A673 (cell line): ENCODE data around the gene MYRIP. TPM values are rescaled to one million over a fixed set of nuclear protein-coding genes. Genes with fewer than 3 reads are reported as not detected.

Source experiments
- BruUV-seq: library from RNA; stranded (reverse); fragments of 400-500 nt; replicated peaks from 2 replicates; lab custom pipeline; 2021; lab: Mats Ljungman, UMichigan
- CTCF ChIA-PET: fragments of 300-600 bp; sonication (Branson Sonifier 250); formaldehyde crosslinking; loops from one replicate; lab custom pipeline; 2022; ENCODE audit warnings: antibody characterized with exemption; lab: Charles Lee
- POLR2A ChIA-PET: fragments of 300-600 bp; sonication (Branson Sonifier 250); formaldehyde crosslinking; loops from one replicate; lab custom pipeline; 2022; ENCODE audit warnings: antibody characterized with exemption; ENCODE audit not compliant: low non-redundant PET; lab: Charles Lee
- DNase-seq: peaks from one replicate; pipeline ENCODE4 v3.0.0-alpha.2; 2015; ENCODE audit warnings: low spot score
- H3K27ac ChIP-seq: fragments of 200-600 bp; sonication (generic); 2 replicates; pipeline ENCODE4 v1.5.1; 2016; ENCODE audit warnings: mixed run types, low read depth, mild to moderate bottlenecking, mixed read lengths, antibody characterized with exemption, low read length; ENCODE audit not compliant: poor library complexity, severe bottlenecking
- H3K27me3 ChIP-seq: fragments of 200-600 bp; sonication (generic); replicated peaks from 2 replicates; pipeline ENCODE4 v1.6.1; 2017; ENCODE audit warnings: mixed run types, low read depth, mild to moderate bottlenecking, mixed read lengths, antibody characterized with exemption, low read length; ENCODE audit not compliant: insufficient read depth, poor library complexity
- H3K36me3 ChIP-seq: fragments of 200-600 bp; sonication (generic); 2 replicates; pipeline ENCODE4 v1.6.1; 2016; ENCODE audit warnings: mixed run types, mild to moderate bottlenecking, mixed read lengths, antibody characterized with exemption, low read length; ENCODE audit not compliant: insufficient read depth, poor library complexity, severe bottlenecking
- H3K4me1 ChIP-seq: fragments of 200-600 bp; sonication (generic); 2 replicates; pipeline ENCODE4 v1.6.1; 2017; ENCODE audit warnings: mixed run types, mild to moderate bottlenecking, mixed read lengths, antibody characterized with exemption, low read length; ENCODE audit not compliant: insufficient read depth, poor library complexity, severe bottlenecking
- H3K4me3 ChIP-seq: fragments of 200-600 bp; sonication (generic); 2 replicates; pipeline ENCODE4 v1.5.1; 2016; ENCODE audit warnings: low read depth, mixed run types, mild to moderate bottlenecking, mixed read lengths, low read length; ENCODE audit not compliant: poor library complexity, severe bottlenecking
- H3K9me3 ChIP-seq: fragments of 200-600 bp; sonication (generic); 2 replicates; pipeline ENCODE4 v1.6.1; 2016; ENCODE audit warnings: mixed run types, low read depth, mild to moderate bottlenecking, mixed read lengths, antibody characterized with exemption, low read length; ENCODE audit not compliant: poor library complexity, severe bottlenecking
- CTCF ChIP-seq: fragments of 300-800, 200-600 bp; sonication (generic); conservative IDR thresholded peaks from 2 replicates; pipeline ENCODE4 v1.5.1; 2017; ENCODE audit warnings: low read depth, mild to moderate bottlenecking, antibody characterized with exemption, low read length, moderate library complexity, mixed read lengths
- EZH2 ChIP-seq: fragments of 200-600 bp; sonication (generic); IDR thresholded peaks from 2 replicates; pipeline ENCODE4 v1.6.1; 2017; ENCODE audit warnings: borderline replicate concordance, low read depth, mild to moderate bottlenecking, mixed read lengths, antibody characterized with exemption, low read length; ENCODE audit not compliant: poor library complexity, severe bottlenecking
- intact Hi-C: fragments of 100-400 bp; cut with micrococcal nuclease; formaldehyde crosslinking; loops from one replicate; pipeline ENCODE4 v1.10.0; 2022; ENCODE audit not compliant: unreplicated experiment
- total RNA-seq: library from RNA; stranded (reverse); gene quantifications from 2 replicates; pipeline ENCODE4 v1.2.3, GENCODE V29; 2021

MYRIP gene
- total RNA-seq, 1 experiment from 2014 or later, result not detected

- Histone ChIP-seq H3K36me3 (no peaks in the 10 kb centered on the region), H3K4me1 (no peaks in the 10 kb centered on the region), H3K9me3 (no peaks in the 10 kb centered on the region), H3K27me3 (no peaks in the 10 kb centered on the region), H3K4me3 (no peak overlapping the region), H3K27ac (no peak overlapping the region)
- no TSS peak for BruUV-seq
- no peak for DNase-seq
- POLR2A ChIA-PET, result no interaction called here
- CTCF ChIA-PET, result no interaction called here
- intact Hi-C loops, result no loop called here
- TF ChIP-seq CTCF, result no peak
- TF ChIP-seq EZH2, result no peak
These were observed 27.8 kb upstream of the MYRIP start for GRCh38 chr3:39781632-39782031.

- no peak for TF ChIP-seq EZH2
- no peak for TF ChIP-seq CTCF
- H3K27me3 ChIP-seq, result no peaks in the 10 kb centered on the region
- no peak overlapping the region for H3K4me3 ChIP-seq
- no peaks in the 10 kb centered on the region for H3K4me1 ChIP-seq
- ChIA-PET CTCF (no interaction called here), POLR2A (no interaction called here)
- H3K36me3 ChIP-seq, result no peaks in the 10 kb centered on the region
- H3K9me3 ChIP-seq, result no peaks in the 10 kb centered on the region
- intact Hi-C loops, result no loop called here
- BruUV-seq, result no TSS peak
- no peak overlapping the region for H3K27ac ChIP-seq
- no peak for DNase-seq
These were observed 25.7 kb upstream of the MYRIP start for GRCh38 chr3:39783680-39784079.

DNA sequence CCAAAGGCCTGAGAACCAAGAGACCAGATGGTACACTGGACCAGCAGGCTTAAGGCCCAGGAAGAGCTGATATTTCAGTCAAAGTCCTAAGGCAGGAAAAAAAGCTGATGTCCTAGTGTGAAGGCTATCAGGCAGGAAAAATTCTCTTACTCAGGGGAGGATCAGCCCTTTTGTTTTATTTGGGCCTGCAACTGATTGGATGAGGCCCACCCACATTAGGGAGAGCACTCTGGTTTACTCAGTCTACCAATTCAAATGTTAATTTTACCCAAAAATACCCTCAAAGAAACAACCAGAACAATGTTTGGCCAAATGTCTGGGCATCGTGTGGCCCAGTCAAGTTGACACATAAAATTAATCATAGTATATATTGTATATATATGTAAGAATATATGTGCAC, 24.5 kb upstream of the MYRIP start:
- BruUV-seq, result no TSS peak

More for the DNA sequence above, 24.5 kb upstream of the MYRIP start:
- Histone ChIP-seq H3K27me3 (no peaks in the 10 kb centered on the region), H3K9me3 (no peaks in the 10 kb centered on the region), H3K4me3 (no peak overlapping the region), H3K27ac (no peak overlapping the region), H3K4me1 (no peaks in the 10 kb centered on the region), H3K36me3 (no peaks in the 10 kb centered on the region)
- intact Hi-C loops, result no loop called here
- POLR2A ChIA-PET, result no interaction called here
- no peak for DNase-seq
- CTCF ChIA-PET, result no interaction called here
- TF ChIP-seq EZH2, result no peak
- TF ChIP-seq CTCF, result no peak
